ENCODE data around the gene STXBP5.

- TF ChIP-seq POLR2A (IDR thresholded peaks at IDR 0.05): no peak
- TF ChIP-seq CTCF (IDR thresholded peaks at IDR 0.05): no peak
- no peak for TF ChIP-seq EP300 (IDR thresholded peaks at IDR 0.05)
These were observed 37.2 kb upstream of the STXBP5 start for GRCh38 chr6:147166992-147167391.
